ENCODE data around the gene TMEM248.

- TF ChIP-seq EP300 (conservative IDR thresholded peaks at IDR 0.05; ENCODE audit: poor library complexity, severe bottlenecking) = no peak
- TF ChIP-seq, protein P1, sequence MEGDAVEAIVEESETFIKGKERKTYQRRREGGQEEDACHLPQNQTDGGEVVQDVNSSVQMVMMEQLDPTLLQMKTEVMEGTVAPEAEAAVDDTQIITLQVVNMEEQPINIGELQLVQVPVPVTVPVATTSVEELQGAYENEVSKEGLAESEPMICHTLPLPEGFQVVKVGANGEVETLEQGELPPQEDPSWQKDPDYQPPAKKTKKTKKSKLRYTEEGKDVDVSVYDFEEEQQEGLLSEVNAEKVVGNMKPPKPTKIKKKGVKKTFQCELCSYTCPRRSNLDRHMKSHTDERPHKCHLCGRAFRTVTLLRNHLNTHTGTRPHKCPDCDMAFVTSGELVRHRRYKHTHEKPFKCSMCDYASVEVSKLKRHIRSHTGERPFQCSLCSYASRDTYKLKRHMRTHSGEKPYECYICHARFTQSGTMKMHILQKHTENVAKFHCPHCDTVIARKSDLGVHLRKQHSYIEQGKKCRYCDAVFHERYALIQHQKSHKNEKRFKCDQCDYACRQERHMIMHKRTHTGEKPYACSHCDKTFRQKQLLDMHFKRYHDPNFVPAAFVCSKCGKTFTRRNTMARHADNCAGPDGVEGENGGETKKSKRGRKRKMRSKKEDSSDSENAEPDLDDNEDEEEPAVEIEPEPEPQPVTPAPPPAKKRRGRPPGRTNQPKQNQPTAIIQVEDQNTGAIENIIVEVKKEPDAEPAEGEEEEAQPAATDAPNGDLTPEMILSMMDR (IDR thresholded peaks at IDR 0.05; ENCODE audit: poor library complexity, severe bottlenecking) = no peak
- TF ChIP-seq SMC3 (conservative IDR thresholded peaks at IDR 0.05; ENCODE audit: poor library complexity) = no peak
Observed at GRCh38 chr7:66948480-66949109, 27.6 kb downstream of the TMEM248 start.
